HG03571 (cell line): ENCODE data around the gene ZNF618.

ENCODE experiments used
- ATAC-seq: cut with Tn5 transposase; IDR thresholded peaks from one replicate; pipeline ENCODE4 v1.9.1; 2021; ENCODE audit not compliant: unreplicated experiment

The ZNF618 gene

GRCh38 chr9:113999256-114000062, 123.3 kb downstream of the ZNF618 start:
- ATAC-seq, result no peak

GRCh38 chr9:114000063-114000454, 124.0 kb downstream of the ZNF618 start:
- ATAC-seq, result no peak

GRCh38 chr9:114000671-114001409, 124.7 kb downstream of the ZNF618 start:
- no peak for ATAC-seq

DNA sequence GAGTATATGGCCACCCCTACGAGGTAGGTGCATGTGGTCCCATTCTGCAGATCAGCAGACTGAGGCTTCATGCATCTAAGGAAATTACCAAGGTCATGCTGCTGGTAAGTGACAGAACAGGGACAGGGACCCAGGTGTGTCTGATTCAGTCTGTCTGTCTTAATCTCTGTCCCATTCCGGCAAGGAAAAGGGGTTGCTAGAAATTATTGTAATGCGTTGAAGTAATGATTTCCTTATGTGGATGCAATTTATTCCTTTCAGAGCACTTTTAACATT, 125.2 kb downstream of the ZNF618 start:
- ATAC-seq, result no peak

DNA sequence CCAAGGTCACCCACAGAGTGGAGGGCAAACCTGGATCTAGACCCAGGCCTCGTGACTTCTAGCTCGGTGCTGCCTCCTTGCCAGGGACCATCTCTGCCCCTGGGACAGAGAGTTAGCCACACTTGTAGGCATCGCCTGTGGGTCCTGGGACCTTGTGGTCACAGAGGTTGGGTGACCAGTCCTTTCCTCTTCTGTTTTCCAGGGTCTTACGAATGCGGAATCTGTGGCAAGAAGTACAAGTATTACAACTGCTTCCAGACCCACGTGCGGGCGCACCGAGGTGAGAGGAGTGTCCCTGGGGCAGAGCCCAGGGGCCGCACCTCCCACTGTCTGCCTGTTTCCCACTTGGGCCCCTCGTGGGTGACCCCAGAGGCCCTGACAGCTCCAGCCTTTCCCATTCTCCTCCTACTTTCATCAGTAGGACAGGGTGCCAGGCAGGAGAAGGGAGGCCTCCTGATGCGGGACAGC, 125.7 kb downstream of the ZNF618 start:
- ATAC-seq, result no peak

- no peak for ATAC-seq
These were observed 126.3 kb downstream of the ZNF618 start for GRCh38 chr9:114002271-114002985.

DNA sequence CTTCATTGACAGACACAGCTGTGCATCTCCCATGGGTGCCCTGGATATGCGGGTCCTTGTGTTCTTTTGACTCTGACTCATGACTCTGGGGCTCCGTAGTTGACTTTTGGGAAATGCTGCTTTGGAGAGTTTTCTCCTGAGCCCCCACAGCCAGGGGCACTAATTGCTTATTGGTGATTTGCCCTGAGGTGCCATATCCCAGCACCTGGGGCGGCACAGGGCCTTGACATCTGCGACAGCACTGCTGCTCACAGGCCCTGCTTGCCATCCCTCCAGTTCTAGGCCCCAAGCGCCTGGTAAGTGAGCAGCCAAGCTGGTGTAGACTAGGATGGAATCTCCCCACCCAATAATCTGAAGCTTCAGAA, 126.9 kb downstream of the ZNF618 start:
- ATAC-seq, result no peak

GRCh38 chr9:114003351-114003750, 127.2 kb downstream of the ZNF618 start:
- ATAC-seq, result no peak

GRCh38 chr9:114003758-114004157, 127.6 kb downstream of the ZNF618 start:
- ATAC-seq, result no peak

- ATAC-seq, result no peak
These were observed 128.2 kb downstream of the ZNF618 start for GRCh38 chr9:114004221-114004716.

- no peak for ATAC-seq
These were observed 129.5 kb downstream of the ZNF618 start for GRCh38 chr9:114005371-114006154.

DNA sequence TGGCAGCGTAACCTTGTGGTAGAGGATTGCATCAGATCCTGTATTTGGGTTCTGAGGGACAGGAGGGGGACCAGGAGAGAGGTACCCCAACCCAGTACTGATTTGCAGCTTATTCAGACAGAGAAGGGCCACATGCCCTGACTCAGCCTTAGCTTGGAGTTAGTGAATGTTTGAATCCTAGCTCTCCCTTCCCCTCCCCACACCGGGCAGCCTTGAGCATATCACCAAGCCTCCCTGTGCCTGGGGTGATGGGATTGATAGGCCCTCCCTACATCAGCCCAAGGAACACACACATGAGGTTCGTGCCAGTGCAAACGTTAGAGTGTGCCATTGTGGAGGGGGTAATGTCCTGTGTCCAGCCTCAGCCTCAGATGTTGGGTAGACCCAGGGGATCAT, 130.0 kb downstream of the ZNF618 start:
- ATAC-seq, result no peak

GRCh38 chr9:114006931-114007691, 131.0 kb downstream of the ZNF618 start:
- no peak for ATAC-seq

- ATAC-seq, result no peak
These were observed 132.0 kb downstream of the ZNF618 start for GRCh38 chr9:114007991-114008666.

- no peak for ATAC-seq
These were observed 132.7 kb downstream of the ZNF618 start for GRCh38 chr9:114008667-114009410.

GRCh38 chr9:114011313-114011712, 135.2 kb downstream of the ZNF618 start:
- ATAC-seq, result no peak

DNA sequence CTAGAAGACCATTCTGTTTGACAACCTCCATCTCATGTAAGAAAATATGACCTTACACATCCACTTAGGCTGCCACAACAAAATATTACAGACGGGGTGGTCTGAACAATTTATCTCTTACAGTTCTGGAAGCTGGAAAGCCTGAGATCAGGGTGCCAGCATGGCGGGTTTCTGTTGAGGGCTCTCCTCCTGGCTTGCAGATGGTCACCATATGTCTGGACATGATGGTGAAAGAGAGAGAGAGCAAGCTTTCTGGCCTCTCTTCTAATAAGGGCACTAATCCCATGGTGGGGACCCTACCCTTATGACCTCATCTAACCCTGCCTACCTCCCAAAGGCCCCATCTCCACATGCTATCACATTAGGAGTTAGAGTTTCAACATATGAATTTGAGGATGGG, 136.0 kb downstream of the ZNF618 start:
- no peak for ATAC-seq

- ATAC-seq, result no peak
These were observed 137.9 kb downstream of the ZNF618 start for GRCh38 chr9:114014044-114014443.

- ATAC-seq, result no peak
These were observed 139.5 kb downstream of the ZNF618 start for GRCh38 chr9:114015607-114016006.
